Skin epidermis (tissue), 12 donors: ENCODE measurements around the gene SGTA.
"Not testable (repeated sequence)": the region's sequence is repeated elsewhere in the genome, so short reads cannot be mapped to it uniquely, and the experiment has no call there.

Experiments used
- H3K27ac ChIP-seq, 21 experiments: fragments of 200-600 bp; sonication (generic) in 11 of 21; one replicate each; pipeline ENCODE4 v1.5.0; 2020; ENCODE audit warnings: mild to moderate bottlenecking in 3 of 21, inconsistent platforms in 2 of 21, moderate library complexity in 2 of 21
- H3K4me3 ChIP-seq, 7 experiments: fragments of 200-600 bp; sonication (generic) in 2 of 7; one replicate each; pipeline ENCODE4 v1.5.0; 2020; ENCODE audit warnings: inconsistent platforms in 2 of 7, mild to moderate bottlenecking in 2 of 7, moderate library complexity in 1 of 7

SGTA gene

DNA sequence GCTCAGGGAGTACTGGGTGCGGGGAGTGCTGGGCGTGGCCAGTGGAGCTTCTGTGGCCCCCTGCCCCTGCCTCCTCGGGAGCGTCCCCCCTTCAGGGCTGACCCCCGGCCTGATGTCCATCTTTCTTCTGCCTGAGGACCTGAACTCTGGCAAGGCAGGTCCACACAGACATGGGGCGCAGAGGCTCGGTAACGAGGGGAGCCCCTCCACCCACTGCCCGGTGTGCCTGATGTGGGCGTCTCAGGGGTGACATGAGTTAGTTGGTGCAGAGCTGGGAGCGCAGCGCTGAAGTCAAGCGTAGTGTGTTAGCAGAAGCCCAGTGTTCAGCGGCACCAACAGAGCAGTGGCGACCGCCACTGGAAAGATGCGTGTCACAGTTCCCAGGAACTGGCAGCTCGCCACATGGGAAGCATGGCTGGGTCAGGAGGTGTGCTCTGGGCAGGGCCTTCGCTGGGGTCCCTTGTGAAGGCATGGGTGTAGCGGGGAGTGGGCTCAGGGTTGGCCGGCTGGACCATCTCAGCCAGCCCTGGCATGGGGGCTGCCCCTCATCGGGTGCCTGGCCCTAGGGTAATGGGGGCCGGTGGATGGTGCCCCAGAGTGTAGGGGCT lies 13.7 kb upstream of the SGTA start:
- H3K4me3 ChIP-seq: no peak overlapping the region
- no peak overlapping the region for H3K27ac ChIP-seq

DNA sequence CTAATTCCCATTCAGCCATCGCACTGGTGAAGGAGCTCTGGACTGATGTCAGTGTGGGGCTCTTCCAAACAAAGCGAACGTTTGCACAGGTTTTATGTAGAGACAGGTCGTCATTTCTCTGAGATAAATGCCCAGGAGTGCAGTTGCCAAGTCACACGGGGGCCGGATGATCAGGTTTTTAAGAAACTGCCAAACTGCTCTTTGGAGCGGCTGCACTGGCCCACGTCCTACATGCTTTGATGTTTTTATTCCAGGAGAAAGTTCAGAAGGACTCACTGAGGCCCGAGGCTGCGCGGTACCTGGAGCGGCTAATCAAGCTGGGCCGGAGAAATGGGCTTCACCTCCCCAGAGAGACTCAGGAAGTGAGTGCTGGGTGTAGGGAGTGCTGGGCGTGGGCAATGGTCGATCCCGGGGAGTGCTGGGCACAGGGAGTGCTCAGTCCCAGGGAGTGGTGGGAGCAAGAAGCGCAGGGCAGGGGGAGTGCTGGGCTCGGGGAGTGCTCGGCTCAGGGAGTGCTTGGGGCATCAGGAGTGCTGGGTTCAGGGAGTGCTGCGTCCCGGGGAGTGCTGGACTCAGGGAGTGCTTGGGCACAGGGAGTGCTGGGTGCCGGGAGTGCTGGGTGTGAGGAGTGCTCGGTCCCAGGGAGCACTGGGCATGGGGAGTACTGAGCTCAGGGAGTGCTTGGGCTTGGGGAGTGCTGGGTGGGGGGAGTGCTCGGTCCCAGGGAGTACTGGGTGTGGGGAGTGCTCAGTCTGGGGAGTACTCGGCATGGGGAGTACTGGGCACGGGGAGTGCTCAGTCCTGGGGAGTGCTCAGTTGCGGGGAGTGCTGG lies 13.0 kb upstream of the SGTA start:
- no peak overlapping the region for H3K4me3 ChIP-seq
- no peak overlapping the region for H3K27ac ChIP-seq

DNA sequence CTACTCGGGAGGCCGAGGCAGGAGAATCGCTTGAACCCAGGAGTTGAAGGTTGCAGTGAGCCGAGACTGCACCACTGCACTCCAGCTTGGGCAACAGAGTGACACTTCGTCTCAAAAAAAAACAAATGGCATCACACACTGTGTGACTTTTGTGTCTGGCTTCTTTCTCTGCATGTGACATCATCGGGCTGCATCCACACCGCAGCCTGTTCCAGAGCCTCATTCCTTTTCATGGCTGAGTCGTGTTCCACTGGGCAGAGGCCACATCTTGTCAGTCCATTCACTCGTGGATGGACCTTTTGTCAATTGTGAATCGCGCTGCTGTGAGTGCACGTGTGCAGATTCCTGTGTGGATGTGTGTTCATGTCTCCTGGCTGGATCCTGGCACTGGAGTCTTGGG lies 10.5 kb upstream of the SGTA start:
- H3K4me3 ChIP-seq: no peak overlapping the region
- no peak overlapping the region for H3K27ac ChIP-seq

DNA sequence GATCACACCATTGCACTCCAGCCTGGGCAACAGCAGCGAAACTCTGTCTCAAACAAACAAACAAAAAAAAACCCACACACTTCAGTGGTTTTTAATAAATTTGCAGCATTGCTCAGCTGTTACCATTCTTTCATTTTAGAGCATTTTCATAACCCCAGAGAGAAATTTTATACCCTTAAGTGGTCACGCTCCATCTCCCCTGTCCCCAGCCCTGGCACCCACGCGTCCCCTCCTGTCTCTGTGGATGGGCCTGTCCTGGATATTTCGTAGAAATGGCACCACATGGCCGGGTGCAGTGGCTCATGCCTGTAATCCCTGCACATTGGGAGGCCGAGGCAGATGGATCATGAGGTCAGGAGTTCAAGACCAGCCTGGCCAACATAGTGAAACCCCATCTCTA lies 10.1 kb upstream of the SGTA start:
- Histone ChIP-seq H3K4me3 (no peak overlapping the region), H3K27ac (no peak overlapping the region)

- not testable (repeated sequence) for H3K27ac ChIP-seq, H3K4me3 ChIP-seq
Measured at GRCh38 chr19:2792666-2793065, 9.6 kb upstream of the SGTA start.

DNA sequence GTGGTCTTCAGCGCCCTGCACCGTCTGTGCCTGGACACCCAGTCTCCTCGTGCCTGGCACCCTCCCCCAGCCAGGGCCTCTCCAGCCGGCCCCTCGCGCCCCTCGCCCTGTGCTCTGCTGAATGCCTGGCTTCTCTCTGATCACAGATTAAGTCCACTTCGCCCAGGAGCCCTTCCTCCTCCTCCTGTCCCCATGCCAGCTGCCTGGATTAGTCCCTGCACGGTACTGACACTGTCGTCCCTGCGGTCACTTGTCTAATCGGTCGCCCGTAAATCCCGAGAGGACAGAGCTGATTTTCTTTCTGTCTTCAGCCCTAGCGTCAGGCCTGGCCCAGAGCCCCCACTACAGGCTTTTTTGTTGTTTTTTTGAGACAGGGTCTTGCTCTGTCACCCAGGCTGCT lies 8.8 kb upstream of the SGTA start:
- Histone ChIP-seq H3K27ac (no peak overlapping the region), H3K4me3 (no peak overlapping the region)

- H3K4me3 ChIP-seq: no peak overlapping the region
- H3K27ac ChIP-seq: no peak overlapping the region
Measured at GRCh38 chr19:2791440-2791839, 8.4 kb upstream of the SGTA start.

DNA sequence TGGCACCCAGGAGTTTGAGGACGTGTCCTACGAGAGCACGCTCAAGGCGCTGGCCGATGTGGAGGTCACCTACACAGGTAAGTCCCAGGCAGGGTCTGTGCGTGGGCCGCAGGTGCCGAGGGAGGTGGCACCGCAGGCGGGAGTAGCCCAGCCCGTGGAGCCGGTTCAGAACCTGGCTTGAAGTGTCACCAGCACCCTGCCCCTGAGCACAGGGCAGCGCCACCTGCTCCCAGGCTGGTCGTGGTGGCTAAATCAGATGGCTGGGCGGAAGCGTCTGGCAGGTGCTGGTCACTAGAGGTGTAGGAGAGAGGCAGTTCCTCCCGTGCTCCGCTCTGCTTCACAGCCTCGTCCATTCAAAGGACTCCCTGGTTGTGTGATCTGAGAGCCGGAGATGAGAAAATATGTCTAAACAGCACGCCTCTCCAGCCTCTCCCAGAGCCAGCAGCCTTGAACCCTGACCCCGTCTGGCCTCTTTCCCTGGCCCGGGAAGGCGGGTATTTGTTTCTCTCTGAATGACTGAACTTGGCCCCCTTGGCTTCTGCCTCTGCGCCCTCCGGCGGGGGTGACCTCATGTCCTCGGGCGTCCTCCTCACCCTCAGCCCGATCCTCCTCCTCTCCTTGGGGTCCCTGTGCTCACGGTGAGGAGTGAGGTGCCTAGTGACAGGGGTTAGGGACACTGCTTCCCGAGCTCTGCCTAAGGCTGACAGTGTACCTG lies 7.6 kb upstream of the SGTA start:
- Histone ChIP-seq H3K27ac (no peak overlapping the region), H3K4me3 (no peak overlapping the region)

DNA sequence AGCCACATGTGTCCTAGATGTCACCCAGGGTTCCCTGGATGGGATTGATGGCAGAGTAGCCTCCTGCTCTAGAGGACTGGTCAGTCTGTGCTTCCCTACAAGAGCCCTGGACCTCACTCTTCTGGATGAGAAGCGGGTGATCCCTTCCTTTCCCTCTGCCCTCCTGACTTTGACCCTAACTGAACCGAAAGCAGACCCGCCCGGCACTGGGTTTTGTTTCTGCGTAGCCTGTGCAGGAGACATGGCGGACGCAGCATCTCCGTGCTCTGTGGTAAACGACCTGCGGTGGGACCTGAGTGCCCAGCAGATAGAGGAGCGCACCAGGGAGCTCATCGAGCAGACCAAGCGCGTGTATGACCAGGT lies 7.1 kb upstream of the SGTA start:
- Histone ChIP-seq H3K4me3 (no peak overlapping the region), H3K27ac (no peak overlapping the region)

DNA sequence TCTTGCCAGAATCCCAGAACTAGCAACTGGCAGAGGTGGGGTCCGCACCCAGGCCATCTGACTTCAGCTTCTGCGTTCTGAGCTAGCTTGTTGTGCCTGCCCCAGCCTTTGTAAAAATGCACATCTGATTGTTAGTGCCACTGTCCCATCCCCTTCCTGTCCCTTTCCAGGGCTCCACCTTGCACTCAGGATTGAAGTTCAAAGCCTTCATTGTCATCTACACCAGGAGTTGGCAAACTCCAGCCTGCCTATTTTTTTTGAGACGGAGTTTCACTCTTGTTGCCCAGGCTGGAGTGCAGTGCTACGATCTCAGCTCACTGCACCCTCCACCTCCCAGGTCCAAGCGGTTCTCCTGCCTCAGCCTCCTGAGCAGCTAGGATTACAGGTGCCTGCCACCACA lies 5.2 kb upstream of the SGTA start:
- Histone ChIP-seq H3K4me3 (no peak overlapping the region), H3K27ac (no peak overlapping the region)

GRCh38 chr19:2787115-2787514 lies 4.0 kb upstream of the SGTA start:
- Histone ChIP-seq H3K27ac (no peak overlapping the region), H3K4me3 (no peak overlapping the region)

DNA sequence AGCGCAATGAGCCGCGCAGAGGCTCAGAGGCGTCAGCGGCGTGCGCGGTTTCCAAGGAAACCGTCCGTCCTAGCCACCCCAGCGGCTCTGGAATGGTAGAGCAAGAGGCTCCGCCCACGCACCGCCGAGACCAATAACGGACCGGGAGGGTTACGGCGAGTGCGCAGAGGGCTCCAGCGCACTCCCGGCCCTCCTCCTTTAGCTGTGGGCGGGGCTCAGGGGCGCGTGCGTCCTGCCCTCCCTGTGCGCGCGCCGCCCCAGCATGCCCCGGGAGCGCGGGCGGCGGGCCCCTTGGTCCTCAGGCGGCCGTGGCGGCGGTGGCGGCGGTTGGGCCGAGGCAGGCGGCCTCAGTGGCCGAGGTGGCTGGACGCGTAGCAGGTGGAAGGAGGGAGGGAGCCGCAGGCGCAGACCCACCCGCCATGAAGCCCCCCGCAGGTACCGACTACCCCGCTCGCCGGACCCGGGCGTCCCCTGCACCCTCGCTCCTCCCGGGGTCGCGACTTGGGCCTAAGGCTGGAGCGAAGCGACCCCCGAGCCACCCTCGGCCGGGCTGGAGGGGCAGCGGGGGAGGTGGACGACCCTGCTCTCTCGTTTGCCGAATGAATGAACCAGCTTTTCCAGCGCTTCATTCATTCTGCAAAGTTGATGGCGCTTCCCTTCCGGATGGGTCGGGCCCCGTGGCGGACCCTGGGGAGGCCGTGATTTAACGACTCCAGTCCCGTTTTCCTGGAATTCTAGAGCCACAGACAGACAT lies 2.3 kb upstream of the SGTA start, which contains the start of gene THOP1:
Gene THOP1, plus strand, starts transcription at position 260 of the 754 bp plus-strand sequence. Its CDS starts 160 bp downstream, at position 420.
- peak within 1 kb of the TSS; percentile 66 to 95 (median 89) for H3K4me3 ChIP-seq

GRCh38 chr19:2783781-2784145 lies 690 bp upstream of the SGTA start:
- Histone ChIP-seq H3K4me3 (peak overlapping the region in 4 of 7 experiments; percentile 92 to 100 (median 100)), H3K27ac (peak overlapping the region in 15 of 21 experiments; percentile 14 to 99 (median 96))

More for the DNA sequence above, 2.3 kb upstream of the SGTA start, which contains the start of gene THOP1:
- H3K27ac ChIP-seq: peak within 1 kb of the TSS; percentile 37 to 88 (median 79)

DNA sequence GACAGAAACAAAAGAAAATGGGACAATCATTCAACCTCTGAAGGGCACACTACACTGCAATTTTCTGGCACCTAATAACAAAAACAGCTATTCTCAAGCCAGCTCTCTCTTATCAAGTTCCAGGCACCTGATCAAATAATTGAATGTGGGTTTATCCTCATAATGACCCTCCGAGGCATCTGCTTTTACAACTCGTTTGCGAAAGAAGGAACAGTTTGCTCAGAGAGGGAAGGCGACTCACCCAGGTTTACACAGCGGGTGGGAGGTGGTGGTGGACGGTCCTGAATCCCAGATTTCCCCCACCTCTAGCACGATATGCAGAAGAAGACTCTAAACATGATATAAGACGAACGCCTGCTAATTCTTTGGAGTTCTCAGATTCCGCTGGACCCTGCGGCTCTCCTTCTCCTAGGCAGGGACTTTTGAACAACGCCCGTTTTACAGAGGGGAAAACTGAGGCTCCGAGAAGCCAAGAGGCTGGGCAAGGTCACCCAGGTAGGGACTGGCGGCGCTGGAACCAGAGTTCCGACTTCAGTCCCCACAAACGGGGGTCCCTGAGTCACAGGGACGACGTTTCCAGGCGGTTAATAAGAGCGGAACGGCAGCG lies 641 bp downstream of the SGTA start:
- H3K27ac ChIP-seq: peak overlapping the region; percentile 69 to 99 (median 97)
- peak overlapping the region; percentile 92 to 100 (median 100) for H3K4me3 ChIP-seq

GRCh38 chr19:2780284-2780683 lies 2.8 kb downstream of the SGTA start:
- H3K27ac ChIP-seq: peak overlapping the region in 1 of 21 experiments; percentile 26
- H3K4me3 ChIP-seq: no peak overlapping the region

- H3K4me3 ChIP-seq: no peak overlapping the region
- H3K27ac ChIP-seq: peak overlapping the region in 1 of 21 experiments; percentile 20
Measured at GRCh38 chr19:2779121-2779740, 3.8 kb downstream of the SGTA start.

DNA sequence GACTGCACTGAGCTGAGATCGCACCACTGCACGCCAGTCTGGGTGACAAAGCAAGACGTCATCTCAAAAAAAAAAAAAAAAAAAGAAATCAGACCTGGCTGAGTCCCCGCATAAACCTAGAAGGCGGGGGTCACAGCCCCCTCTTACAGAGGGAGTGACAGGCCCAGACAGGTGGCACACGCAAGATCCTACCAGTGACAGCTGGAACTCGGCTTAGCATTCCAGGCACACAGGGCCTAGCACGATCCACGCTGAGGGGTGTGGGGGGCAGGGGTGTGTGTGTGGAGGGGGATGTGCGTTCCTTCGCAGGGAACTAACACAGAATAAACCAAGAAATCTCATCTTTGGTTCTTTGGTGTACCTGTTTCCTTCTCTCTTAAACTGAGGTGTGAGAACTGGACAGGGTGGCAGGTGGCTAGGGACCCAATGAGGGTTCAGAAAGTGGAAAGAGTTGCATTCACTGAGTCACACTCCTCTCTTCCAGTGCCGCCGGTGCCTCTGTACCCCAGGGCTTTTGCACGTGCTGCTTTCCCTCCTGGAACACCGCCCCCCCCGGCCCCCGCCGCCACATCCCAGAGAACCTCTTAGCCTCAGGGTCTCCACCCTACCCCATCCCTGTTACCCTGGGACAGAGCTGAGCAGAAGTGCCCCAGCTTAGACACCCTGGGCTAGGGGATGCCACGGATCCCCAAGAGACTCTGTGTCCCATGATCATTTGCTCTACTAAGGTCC lies 5.0 kb downstream of the SGTA start:
- Histone ChIP-seq H3K27ac (no peak overlapping the region), H3K4me3 (no peak overlapping the region)
